Mesenchymal stem cell (in vitro differentiated cells and primary cell): Measurements from ENCODE around the gene BICD1.
A peak's percentile ranks its signal among the peaks of the same experiment; 100 is the strongest.

ENCODE experiments used
- DNase-seq: peaks from one replicate; pipeline ENCODE4 v3.0.0-alpha.2; 2013
- H2AFZ ChIP-seq: one replicate; pipeline ENCODE4 v1.6.1; 2013; ENCODE audit warnings: low read depth, mild to moderate bottlenecking, control low read depth, inconsistent platforms, low read length, moderate library complexity
- H2AK5ac ChIP-seq: 2 replicates; pipeline ENCODE4 v1.6.1; 2013; ENCODE audit warnings: low read length, moderate library complexity, mild to moderate bottlenecking, inconsistent platforms; ENCODE audit not compliant: severe bottlenecking
- H2BK120ac ChIP-seq: one replicate; pipeline ENCODE4 v1.6.1; 2013; ENCODE audit warnings: low read depth, mild to moderate bottlenecking, inconsistent platforms, low read length, moderate library complexity
- H2BK12ac ChIP-seq, 2 experiments: one replicate each; pipeline ENCODE4 v1.6.1; 2013; ENCODE audit warnings: inconsistent platforms in 2 of 2, low read length in 2 of 2, mild to moderate bottlenecking in 2 of 2, moderate library complexity in 2 of 2, control low read depth in 1 of 2
- H2BK15ac ChIP-seq: one replicate; pipeline ENCODE4 v1.6.1; 2013; ENCODE audit warnings: mild to moderate bottlenecking, low read depth, inconsistent platforms; ENCODE audit not compliant: poor library complexity, severe bottlenecking
- H2BK5ac ChIP-seq: 2 replicates; pipeline ENCODE4 v1.6.1; 2013; ENCODE audit warnings: low read depth, mild to moderate bottlenecking, low read length, control low read depth, inconsistent platforms; ENCODE audit not compliant: poor library complexity, severe bottlenecking
- H3K14ac ChIP-seq, 2 experiments: one replicate each; pipeline ENCODE4 v1.6.1; 2013; ENCODE audit warnings: inconsistent platforms in 2 of 2, low read length in 2 of 2, control low read depth in 1 of 2, mild to moderate bottlenecking in 1 of 2, moderate library complexity in 1 of 2
- H3K18ac ChIP-seq, 2 experiments: one replicate each; pipeline ENCODE4 v1.6.1; 2013; ENCODE audit warnings: inconsistent platforms in 2 of 2, low read length in 2 of 2, control low read depth in 1 of 2, low read depth in 1 of 2, mild to moderate bottlenecking in 1 of 2
- H3K23ac ChIP-seq, 2 experiments: one replicate each; pipeline ENCODE4 v1.6.1; 2013; ENCODE audit warnings: inconsistent platforms in 2 of 2, low read length in 2 of 2, mild to moderate bottlenecking in 2 of 2, moderate library complexity in 2 of 2, control low read depth in 1 of 2
- H3K27ac ChIP-seq: 2 replicates; pipeline ENCODE4 v1.5.1; 2013; ENCODE audit warnings: mild to moderate bottlenecking, moderate library complexity, low read length, control low read depth, inconsistent platforms; ENCODE audit not compliant: poor library complexity, severe bottlenecking
- H3K27me3 ChIP-seq, 2 experiments: 2 replicates each; pipeline versions ENCODE4 v1.6.1 to v1.7.0; 2013; ENCODE audit warnings: low read length in 2 of 2, mild to moderate bottlenecking in 2 of 2, moderate library complexity in 2 of 2, control low read depth in 1 of 2, inconsistent platforms in 1 of 2; ENCODE audit not compliant: control insufficient read depth in 1 of 2, insufficient read depth in 1 of 2
- H3K36me3 ChIP-seq, 2 experiments: 2 replicates each; pipeline versions ENCODE4 v1.6.1 to v1.7.0; 2013; ENCODE audit warnings: low read length in 2 of 2, control low read depth in 1 of 2, inconsistent platforms in 1 of 2, low read depth in 1 of 2, mild to moderate bottlenecking in 1 of 2; ENCODE audit not compliant: insufficient read depth in 2 of 2, control insufficient read depth in 1 of 2
- H3K4ac ChIP-seq, 2 experiments: one replicate each; pipeline ENCODE4 v1.6.1; 2013; ENCODE audit warnings: inconsistent platforms in 2 of 2, low read length in 2 of 2, mild to moderate bottlenecking in 2 of 2, moderate library complexity in 2 of 2, control low read depth in 1 of 2, low read depth in 1 of 2
- H3K4me1 ChIP-seq: 2 replicates; pipeline ENCODE4 v1.6.1; 2013; ENCODE audit warnings: low read depth, low read length, control low read depth; ENCODE audit not compliant: control insufficient read depth, insufficient read depth
- H3K4me2 ChIP-seq: 2 replicates; pipeline ENCODE4 v1.6.1; 2013; ENCODE audit warnings: low read length, mild to moderate bottlenecking, inconsistent platforms; ENCODE audit not compliant: poor library complexity, severe bottlenecking
- H3K4me3 ChIP-seq, 2 experiments: 2 replicates each; pipeline versions ENCODE4 v1.5.1 to v1.7.0; 2013; ENCODE audit warnings: low read length in 2 of 2, mild to moderate bottlenecking in 2 of 2, control low read depth in 1 of 2, low read depth in 1 of 2; ENCODE audit not compliant: insufficient read depth in 1 of 2
- H3K79me1 ChIP-seq: replicated peaks from 2 replicates; pipeline ENCODE4 v1.6.1; 2013; ENCODE audit warnings: mild to moderate bottlenecking, control low read depth, low read length, inconsistent platforms; ENCODE audit not compliant: poor library complexity, severe bottlenecking
- H3K9ac ChIP-seq: 2 replicates; pipeline ENCODE4 v1.7.0; 2013; ENCODE audit warnings: mild to moderate bottlenecking, low read length, moderate library complexity
- H3K9me3 ChIP-seq: 2 replicates; pipeline ENCODE4 v1.7.0; 2013; ENCODE audit warnings: mild to moderate bottlenecking, low read length; ENCODE audit not compliant: control insufficient read depth
- H4K8ac ChIP-seq: one replicate; pipeline ENCODE4 v1.6.1; 2013; ENCODE audit warnings: inconsistent platforms, mild to moderate bottlenecking, low read length, moderate library complexity
- H4K91ac ChIP-seq: one replicate; pipeline ENCODE4 v1.6.1; 2013; ENCODE audit warnings: mild to moderate bottlenecking, low read length, inconsistent platforms
- WGBS: methylation state at CpG from one replicate; pipeline ENCODE4 v1.1.7; 2013; ENCODE audit warnings: mixed read lengths; 5-methylcytosine and 5-hydroxymethylcytosine counted together

BICD1 gene

GRCh38 chr12:32155961-32156529, 49.4 kb downstream of the BICD1 start:
- H2BK12ac ChIP-seq, result no peak overlapping the region
- peaks cover 7 to 8% of the 10 kb centered on the region in 2 experiments for H3K36me3 ChIP-seq
- H3K4ac ChIP-seq, result no peak overlapping the region
- H3K79me1 ChIP-seq, result peaks cover 40% of the 10 kb centered on the region
- no peak overlapping the region for H3K4me2 ChIP-seq
- WGBS, result 74% methylated on average over 4 of the region's 4 CpGs
- no peak overlapping the region for H2BK120ac ChIP-seq
- H3K14ac ChIP-seq, result no peak overlapping the region
- no peak overlapping the region for H4K8ac ChIP-seq
- no peak for DNase-seq
- no peaks in the 10 kb centered on the region for H3K27me3 ChIP-seq
- no peak overlapping the region for H2BK5ac ChIP-seq
- peaks cover 2% of the 10 kb centered on the region for H3K4me1 ChIP-seq
- H4K91ac ChIP-seq, result no peak overlapping the region
- H3K4me3 ChIP-seq, result no peak overlapping the region
- no peak overlapping the region for H3K9ac ChIP-seq
- H3K27ac ChIP-seq, result no peak overlapping the region
- H2BK15ac ChIP-seq, result no peak overlapping the region
- H2AK5ac ChIP-seq, result no peak overlapping the region
- H3K18ac ChIP-seq, result no peak overlapping the region
- H3K23ac ChIP-seq, result no peak overlapping the region
- H2AFZ ChIP-seq, result no peak overlapping the region
- H3K9me3 ChIP-seq, result no peaks in the 10 kb centered on the region

DNA sequence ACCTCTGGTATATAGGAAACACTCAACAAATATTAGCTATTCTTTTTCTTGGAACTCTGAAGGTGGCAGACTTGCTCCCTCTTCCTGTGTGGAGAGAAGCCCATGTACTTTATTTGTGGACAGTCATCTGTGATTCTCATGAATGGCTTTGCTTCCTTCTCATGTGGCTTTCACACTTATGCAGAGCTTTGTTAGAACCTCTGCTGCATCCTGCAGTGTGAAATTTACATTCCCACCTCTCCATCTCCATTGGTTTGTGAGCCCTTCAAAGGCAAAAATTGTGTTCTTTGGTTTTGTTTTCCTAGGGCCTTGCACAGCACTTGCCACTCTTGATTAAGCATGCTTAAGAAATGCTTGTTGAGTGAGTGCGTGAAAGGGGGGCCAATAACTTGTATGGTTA, 51.9 kb downstream of the BICD1 start:
- Histone ChIP-seq H3K9ac (no peak overlapping the region), H2BK120ac (no peak overlapping the region), H2BK15ac (no peak overlapping the region), H3K4ac (no peak overlapping the region), H3K14ac (no peak overlapping the region), H3K36me3 (peaks cover under 1 to 6% of the 10 kb centered on the region in 2 experiments), H3K18ac (no peak overlapping the region), H3K27me3 (no peaks in the 10 kb centered on the region), H2AK5ac (no peak overlapping the region), H3K9me3 (no peaks in the 10 kb centered on the region), H3K4me1 (peaks cover 4% of the 10 kb centered on the region), H2BK5ac (no peak overlapping the region), H3K79me1 (peaks cover 38% of the 10 kb centered on the region), H4K91ac (no peak overlapping the region), H2BK12ac (no peak overlapping the region), H3K4me2 (no peak overlapping the region), H3K27ac (no peak overlapping the region), H3K23ac (no peak overlapping the region), H4K8ac (no peak overlapping the region), H3K4me3 (no peak overlapping the region), H2AFZ (no peak overlapping the region)
- 97% methylated on average over 1 of the region's 1 CpG for WGBS
- no peak for DNase-seq

GRCh38 chr12:32159381-32159780, 52.7 kb downstream of the BICD1 start:
- no peak overlapping the region for H3K27ac ChIP-seq
- H2AFZ ChIP-seq, result no peak overlapping the region
- over 99% methylated on average over 6 of the region's 6 CpGs for WGBS
- H2BK15ac ChIP-seq, result no peak overlapping the region
- H2BK5ac ChIP-seq, result no peak overlapping the region
- H3K79me1 ChIP-seq, result peaks cover 36% of the 10 kb centered on the region
- H3K4me3 ChIP-seq, result no peak overlapping the region
- no peaks in the 10 kb centered on the region for H3K9me3 ChIP-seq
- no peak overlapping the region for H2AK5ac ChIP-seq
- DNase-seq, result no peak
- peaks cover 4% of the 10 kb centered on the region for H3K4me1 ChIP-seq
- no peak overlapping the region for H3K4ac ChIP-seq
- H3K36me3 ChIP-seq, result peaks cover 0 to 5% of the 10 kb centered on the region in 2 experiments
- H3K27me3 ChIP-seq, result no peaks in the 10 kb centered on the region
- no peak overlapping the region for H4K8ac ChIP-seq
- H3K14ac ChIP-seq, result no peak overlapping the region
- H4K91ac ChIP-seq, result no peak overlapping the region
- no peak overlapping the region for H3K9ac ChIP-seq
- H2BK12ac ChIP-seq, result no peak overlapping the region
- no peak overlapping the region for H3K23ac ChIP-seq
- no peak overlapping the region for H3K4me2 ChIP-seq
- H3K18ac ChIP-seq, result no peak overlapping the region
- H2BK120ac ChIP-seq, result no peak overlapping the region

- no peak overlapping the region for H2BK5ac ChIP-seq
- no peak overlapping the region for H2AK5ac ChIP-seq
- no peak overlapping the region for H2AFZ ChIP-seq
- peak overlapping the region; percentile 11 for H3K4me2 ChIP-seq
- no peak overlapping the region for H2BK12ac ChIP-seq
- H3K23ac ChIP-seq, result no peak overlapping the region
- no peak for DNase-seq
- no peak overlapping the region for H3K4me3 ChIP-seq
- H3K36me3 ChIP-seq, result peaks cover 4 to 8% of the 10 kb centered on the region in 2 experiments
- H3K27me3 ChIP-seq, result no peaks in the 10 kb centered on the region
- no peak overlapping the region for H3K4ac ChIP-seq
- no peak overlapping the region for H4K91ac ChIP-seq
- H3K18ac ChIP-seq, result no peak overlapping the region
- WGBS, result 97% methylated on average over 3 of the region's 3 CpGs
- H3K9me3 ChIP-seq, result no peaks in the 10 kb centered on the region
- H3K4me1 ChIP-seq, result peaks cover 4% of the 10 kb centered on the region
- H3K79me1 ChIP-seq, result peaks cover 40% of the 10 kb centered on the region
- no peak overlapping the region for H2BK15ac ChIP-seq
- no peak overlapping the region for H4K8ac ChIP-seq
- H3K14ac ChIP-seq, result no peak overlapping the region
- H3K27ac ChIP-seq, result no peak overlapping the region
- H3K9ac ChIP-seq, result no peak overlapping the region
- H2BK120ac ChIP-seq, result no peak overlapping the region
Measured at GRCh38 chr12:32159925-32160324, 53.3 kb downstream of the BICD1 start.
